SK-N-SH (cell line): Measurements from ENCODE around the gene CHAT. TPM values are rescaled to one million over a fixed set of nuclear protein-coding genes. Genes with fewer than 3 reads are reported as not detected.

Source experiments
- CTCF ChIA-PET: fragments of 300-600, 350-600 bp; formaldehyde crosslinking; extraction: SDS; loops from one replicate; lab custom pipeline; 2021; lab: Yijun Ruan, JAX
- POLR2A ChIA-PET: fragments of 350-600 bp; sonication (Branson Sonifier 250); formaldehyde crosslinking; extraction: SDS; loops from one replicate; lab custom pipeline; 2020; ENCODE audit warnings: antibody characterized with exemption, inconsistent platforms; lab: Yijun Ruan, JAX
- DNase-seq: peaks from one replicate; pipeline ENCODE4 v3.0.0; 2012
- H2AFZ ChIP-seq: fragments of 200-600 bp; sonication (generic); 2 replicates; pipeline ENCODE4 v1.8.1; 2016; ENCODE audit warnings: antibody characterized with exemption, mild to moderate bottlenecking, low read depth
- H3F3A ChIP-seq: fragments of 200-600 bp; sonication (generic); replicated peaks from 2 replicates; pipeline ENCODE3; 2016; ENCODE audit warnings: antibody characterized with exemption, mild to moderate bottlenecking; ENCODE audit not compliant: insufficient read depth
- H3K27ac ChIP-seq, 2 experiments: fragments of 200-500 bp in 1 of 2; fragments of 200-600 bp in 1 of 2; sonication (Bioruptor generic) in 1 of 2; sonication (generic), shearing (Covaris generic) in 1 of 2; 2 replicates each; pipeline versions ENCODE4 v1.5.1 to v1.6.1; 2014 to 2016; ENCODE audit warnings: low read depth in 2 of 2, inconsistent platforms in 1 of 2, low read length in 1 of 2, mild to moderate bottlenecking in 1 of 2, mixed read lengths in 1 of 2
- H3K27me3 ChIP-seq: fragments of 200-600 bp; sonication (generic), shearing (Covaris generic); 2 replicates; pipeline ENCODE4 v1.6.1; 2016; ENCODE audit warnings: mixed run types; ENCODE audit not compliant: insufficient read depth
- H3K36me3 ChIP-seq, 2 experiments: fragments of 200-500 bp in 1 of 2; fragments of 200-600 bp in 1 of 2; sonication (Bioruptor generic) in 1 of 2; sonication (generic) in 1 of 2; replicated peaks in 1 of 2; 2 replicates each; pipeline versions ENCODE3 to v1.5.1; 2014 to 2016; ENCODE audit warnings: low read length in 1 of 2, mild to moderate bottlenecking in 1 of 2; ENCODE audit not compliant: insufficient read depth in 2 of 2, control insufficient read depth in 1 of 2
- H3K4me1 ChIP-seq, 2 experiments: fragments of 200-500 bp in 1 of 2; fragments of 200-600 bp in 1 of 2; sonication (Bioruptor generic) in 1 of 2; sonication (generic), shearing (Covaris generic) in 1 of 2; 2 replicates each; pipeline versions ENCODE4 v1.5.1 to v1.6.1; 2014 to 2016; ENCODE audit warnings: low read depth in 1 of 2, low read length in 1 of 2, mixed run types in 1 of 2; ENCODE audit not compliant: insufficient read depth in 2 of 2, control insufficient read depth in 1 of 2
- H3K4me2 ChIP-seq: fragments of 200-600 bp; sonication (generic), shearing (Covaris generic); 2 replicates; pipeline ENCODE4 v1.6.1; 2017; ENCODE audit warnings: mixed run types
- H3K4me3 ChIP-seq, 2 experiments: fragments of 200-500 bp in 1 of 2; fragments of 200-600 bp in 1 of 2; sonication (Bioruptor generic) in 1 of 2; sonication (generic), shearing (Covaris generic) in 1 of 2; 2 replicates each; pipeline versions ENCODE4 v1.5.1 to v1.8.1; 2014 to 2016; ENCODE audit warnings: low read depth in 2 of 2, inconsistent platforms in 1 of 2, low read length in 1 of 2, mild to moderate bottlenecking in 1 of 2, mixed read lengths in 1 of 2, moderate library complexity in 1 of 2
- H3K79me2 ChIP-seq: fragments of 200-600 bp; sonication (generic); 2 replicates; pipeline ENCODE4 v1.8.1; 2017; ENCODE audit warnings: mild to moderate bottlenecking; ENCODE audit not compliant: insufficient read depth
- H3K9ac ChIP-seq: fragments of 200-600 bp; sonication (generic); 2 replicates; pipeline ENCODE4 v1.6.1; 2017; ENCODE audit warnings: mixed run types
- H3K9me2 ChIP-seq: fragments of 200-600 bp; sonication (generic); 2 replicates; pipeline ENCODE4 v1.6.1; 2017; ENCODE audit warnings: mixed run types
- H3K9me3 ChIP-seq: fragments of 200-600 bp; sonication (generic); 2 replicates; pipeline ENCODE4 v1.6.1; 2017; ENCODE audit warnings: mixed run types, mild to moderate bottlenecking, moderate library complexity
- H4K20me1 ChIP-seq: fragments of 200-600 bp; sonication (generic); 2 replicates; pipeline ENCODE4 v1.6.1; 2017; ENCODE audit warnings: mild to moderate bottlenecking, mixed run types; ENCODE audit not compliant: insufficient read depth
- CTCF ChIP-seq: fragments of 200-600 bp; sonication (generic); IDR thresholded peaks from 2 replicates; pipeline ENCODE4 v1.6.1; 2017; ENCODE audit warnings: antibody characterized with exemption, mild to moderate bottlenecking, moderate library complexity
- ELF1 ChIP-seq: IDR thresholded peaks from 2 replicates; pipeline ENCODE4 v1.4.0; 2012
- EP300 ChIP-seq, 2 experiments: IDR thresholded peaks; 2 replicates each; pipeline versions ENCODE4 v1.4.0 to v1.6.1; 2012; ENCODE audit warnings: borderline replicate concordance in 1 of 2, low read depth in 1 of 2, low read length in 1 of 2
- MXI1 ChIP-seq: IDR thresholded peaks from 2 replicates; pipeline ENCODE4 v1.6.1; 2012; ENCODE audit warnings: mild to moderate bottlenecking, low read depth, low read length, improper control_type of control experiment
- NFIC ChIP-seq: IDR thresholded peaks from 2 replicates; pipeline ENCODE4 v1.4.0; 2012; ENCODE audit warnings: borderline replicate concordance
- NRF1 ChIP-seq: IDR thresholded peaks from 2 replicates; pipeline ENCODE4 v1.6.1; 2012; ENCODE audit warnings: low read depth, mild to moderate bottlenecking, low read length
- RAD21 ChIP-seq: IDR thresholded peaks from 2 replicates; pipeline ENCODE4 v1.6.1; 2012; ENCODE audit warnings: mild to moderate bottlenecking, low read length
- RCOR1 ChIP-seq: fragments of 150-350 bp; IDR thresholded peaks from 2 replicates; pipeline ENCODE4 v1.6.1; 2017; ENCODE audit warnings: antibody characterized with exemption, low read length
- RXRA ChIP-seq: IDR thresholded peaks from 2 replicates; pipeline ENCODE4 v1.4.0; 2012; ENCODE audit warnings: low read depth, mild to moderate bottlenecking, borderline replicate concordance
- SIN3A ChIP-seq: IDR thresholded peaks from 2 replicates; pipeline ENCODE4 v1.6.1; 2012; ENCODE audit warnings: low read depth, mild to moderate bottlenecking, low read length, moderate library complexity, borderline replicate concordance
- SMC3 ChIP-seq: IDR thresholded peaks from 2 replicates; pipeline ENCODE4 v1.6.1; 2012; ENCODE audit warnings: low read depth, low read length, improper control_type of control experiment
- TEAD4 ChIP-seq: IDR thresholded peaks from 2 replicates; pipeline ENCODE4 v1.4.0; 2012; ENCODE audit warnings: mild to moderate bottlenecking, borderline replicate concordance; ENCODE audit not compliant: insufficient read depth
- YY1 ChIP-seq: IDR thresholded peaks from 2 replicates; pipeline ENCODE4 v1.4.0; 2012; ENCODE audit warnings: low read depth, mild to moderate bottlenecking
- ZBTB33 ChIP-seq: IDR thresholded peaks from 2 replicates; pipeline ENCODE4 v1.4.0; 2012; ENCODE audit warnings: low read depth, borderline replicate concordance
- WGBS: methylation state at CpG from one replicate; pipeline ENCODE4 v1.1.6; 2017; ENCODE audit warnings: low lambda C conversion rate; 5-methylcytosine and 5-hydroxymethylcytosine counted together
- polyA plus RNA-seq, 3 experiments: library from polyadenylated mRNA; depleted of rRNA; stranded (reverse); fragments of >200 nt; gene quantifications; 2 replicates each; pipeline ENCODE4 v1.2.3, GENCODE V29; 2012

Gene CHAT
- polyA plus RNA-seq, 1 of the 3 experiments (the other 2 are of a cell fraction): not detected

GRCh38 chr10:49587981-49588380 lies 25.9 kb upstream of the CHAT start:
- DNase-seq: no peak
- Histone ChIP-seq H3K9me2 (no peaks in the 10 kb centered on the region), H3K36me3 (no peaks in the 10 kb centered on the region), H3K4me2 (no peak overlapping the region), H3K4me3 (no peak overlapping the region), H3K9me3 (no peaks in the 10 kb centered on the region), H3K4me1 (no peaks in the 10 kb centered on the region; a peak in 1 of 4 replicates), H3K27me3 (no peaks in the 10 kb centered on the region), H4K20me1 (no peaks in the 10 kb centered on the region), H3K9ac (no peak overlapping the region), H3K79me2 (no peaks in the 10 kb centered on the region), H2AFZ (no peak overlapping the region), H3F3A (no peaks in the 10 kb centered on the region), H3K27ac (no peak overlapping the region)
- ChIA-PET POLR2A (no interaction called here), CTCF (no interaction called here)
- TF ChIP-seq NFIC (no peak), ZBTB33 (no peak), RXRA (no peak), NRF1 (no peak), YY1 (no peak), MXI1 (no peak)
- WGBS: 64% methylated on average over 4 of the region's 4 CpGs

GRCh38 chr10:49592726-49593563 lies 20.9 kb upstream of the CHAT start:
- no peak overlapping the region for H3K27ac ChIP-seq
- ChIA-PET POLR2A (no interaction called here), CTCF (interaction anchor here (0.6 to 4.0 kb wide), 51 partner anchors 9 to 937 kb away, joined by 3 to 32 read pairs (median 4); partner anchors contain the start of genes ERCC6 and OGDHL)
- TF ChIP-seq RAD21 (peak; percentile 72), TEAD4 (no peak), RCOR1 (0 out of 2 replicates have a peak, but pooled peaks have one; percentile 8), CTCF (peak; percentile 95), SIN3A (no peak), SMC3 (peak; percentile 85), EP300 (IDR thresholded peaks at IDR 0.05; ENCODE audit: borderline replicate concordance in 1 of 2, low read depth in 1 of 2, low read length in 1 of 2) (no peak), ELF1 (no peak)
- no peak overlapping the region; the same call in 1 of the 2 replicates for H2AFZ ChIP-seq
- peak; percentile 79 for DNase-seq
- no peaks in the 10 kb centered on the region for H3K9me3 ChIP-seq
- no peaks in the 10 kb centered on the region for H4K20me1 ChIP-seq
- no peak overlapping the region for H3K4me2 ChIP-seq
- H3K4me1 ChIP-seq: peaks cover 0 to 10% of the 10 kb centered on the region in 2 experiments; a peak in 1 of 4 replicates
- H3K9ac ChIP-seq: no peak overlapping the region
- WGBS: 42% methylated on average over 9 of the region's 9 CpGs
- no peaks in the 10 kb centered on the region for H3K27me3 ChIP-seq
- H3F3A ChIP-seq: no peaks in the 10 kb centered on the region
- H3K4me3 ChIP-seq: no peak overlapping the region; a peak in 1 of 4 replicates
- no peaks in the 10 kb centered on the region for H3K79me2 ChIP-seq
- H3K36me3 ChIP-seq: no peaks in the 10 kb centered on the region
- no peaks in the 10 kb centered on the region for H3K9me2 ChIP-seq
